WERI-Rb-1 (cell line): ENCODE data around the gene NISCH.

ENCODE experiments used
- DNase-seq: peaks from one replicate; pipeline ENCODE4 v3.0.0-alpha.2; 2020
- H3K27ac ChIP-seq: fragments of 250-450 bp; sonication (Bioruptor Pico); 2 replicates; pipeline ENCODE4 v1.5.1; 2020; ENCODE audit warnings: mild to moderate bottlenecking, moderate library complexity
- H3K27me3 ChIP-seq: fragments of 250-450 bp; sonication (Bioruptor Pico); 2 replicates; pipeline ENCODE4 v1.5.1; 2021; ENCODE audit warnings: mild to moderate bottlenecking, low read depth, moderate library complexity; ENCODE audit not compliant: insufficient read depth, severe bottlenecking
- H3K36me3 ChIP-seq: fragments of 250-450 bp; sonication (Bioruptor Pico); 2 replicates; pipeline ENCODE4 v1.5.1; 2020; ENCODE audit warnings: mild to moderate bottlenecking, moderate library complexity
- H3K4me3 ChIP-seq: 2 replicates; pipeline ENCODE4 v1.5.1; 2011; ENCODE audit warnings: low read depth, mild to moderate bottlenecking, control low read depth, low read length
- H3K9me3 ChIP-seq: fragments of 250-450 bp; sonication (Bioruptor Pico); 2 replicates; pipeline ENCODE4 v1.5.1; 2021; ENCODE audit warnings: mild to moderate bottlenecking, moderate library complexity; ENCODE audit not compliant: severe bottlenecking
- TF ChIP-seq, protein P1 (sequence below): IDR thresholded peaks from 2 replicates; pipeline ENCODE4 v1.5.1; 2011; ENCODE audit warnings: low read depth, mild to moderate bottlenecking, control low read depth, inconsistent platforms, low read length

Gene NISCH

DNA sequence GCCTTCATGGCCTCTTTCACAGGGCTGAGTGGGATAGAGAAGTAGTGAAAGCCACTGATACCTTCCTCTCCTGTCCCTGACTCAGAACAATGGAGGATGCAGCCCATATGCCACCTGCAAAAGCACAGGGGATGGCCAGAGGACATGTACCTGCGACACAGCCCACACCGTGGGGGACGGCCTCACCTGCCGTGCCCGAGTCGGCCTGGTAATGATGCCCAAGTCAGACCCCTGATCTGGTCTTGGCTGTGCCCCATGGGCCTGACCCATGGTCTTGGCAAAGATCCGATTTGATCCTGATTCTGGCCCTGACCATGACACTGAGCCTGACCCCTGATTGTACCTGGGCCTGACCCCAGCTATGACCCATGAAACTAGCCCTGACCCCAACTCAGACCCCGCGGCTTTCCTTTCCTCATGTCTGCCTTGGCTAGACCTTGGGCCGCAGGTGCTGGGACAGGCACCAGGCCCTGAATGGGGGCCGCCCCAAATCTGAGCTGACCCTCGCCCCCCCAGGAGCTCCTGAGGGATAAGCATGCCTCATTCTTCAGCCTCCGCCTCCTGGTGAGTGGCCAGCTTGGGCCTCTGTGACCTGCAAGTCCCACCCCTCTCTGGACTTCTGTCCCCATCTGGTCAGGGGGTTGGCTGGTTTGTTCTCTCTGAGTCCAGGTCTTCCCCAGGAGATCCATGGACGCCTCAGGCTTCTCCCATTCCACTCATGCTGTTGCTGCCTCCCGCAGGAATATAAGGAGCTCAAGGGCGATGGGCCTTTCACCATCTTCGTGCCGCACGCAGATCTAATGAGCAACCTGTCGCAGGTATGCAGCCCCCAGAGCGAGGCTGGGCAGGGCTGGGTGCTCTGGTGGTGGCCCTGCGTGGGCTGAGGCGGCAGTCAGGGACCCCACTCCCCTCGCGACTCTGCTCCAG lies 62.7 kb downstream of the NISCH start:
- TF ChIP-seq, protein P1, sequence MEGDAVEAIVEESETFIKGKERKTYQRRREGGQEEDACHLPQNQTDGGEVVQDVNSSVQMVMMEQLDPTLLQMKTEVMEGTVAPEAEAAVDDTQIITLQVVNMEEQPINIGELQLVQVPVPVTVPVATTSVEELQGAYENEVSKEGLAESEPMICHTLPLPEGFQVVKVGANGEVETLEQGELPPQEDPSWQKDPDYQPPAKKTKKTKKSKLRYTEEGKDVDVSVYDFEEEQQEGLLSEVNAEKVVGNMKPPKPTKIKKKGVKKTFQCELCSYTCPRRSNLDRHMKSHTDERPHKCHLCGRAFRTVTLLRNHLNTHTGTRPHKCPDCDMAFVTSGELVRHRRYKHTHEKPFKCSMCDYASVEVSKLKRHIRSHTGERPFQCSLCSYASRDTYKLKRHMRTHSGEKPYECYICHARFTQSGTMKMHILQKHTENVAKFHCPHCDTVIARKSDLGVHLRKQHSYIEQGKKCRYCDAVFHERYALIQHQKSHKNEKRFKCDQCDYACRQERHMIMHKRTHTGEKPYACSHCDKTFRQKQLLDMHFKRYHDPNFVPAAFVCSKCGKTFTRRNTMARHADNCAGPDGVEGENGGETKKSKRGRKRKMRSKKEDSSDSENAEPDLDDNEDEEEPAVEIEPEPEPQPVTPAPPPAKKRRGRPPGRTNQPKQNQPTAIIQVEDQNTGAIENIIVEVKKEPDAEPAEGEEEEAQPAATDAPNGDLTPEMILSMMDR: no peak
- Histone ChIP-seq H3K4me3 (no peak overlapping the region), H3K36me3 (0 out of 2 replicates have a peak, but pooled peaks cover 5% of the 10 kb centered on the region), H3K27ac (no peak overlapping the region), H3K9me3 (no peaks in the 10 kb centered on the region), H3K27me3 (no peaks in the 10 kb centered on the region)
- DNase-seq: no peak

DNA sequence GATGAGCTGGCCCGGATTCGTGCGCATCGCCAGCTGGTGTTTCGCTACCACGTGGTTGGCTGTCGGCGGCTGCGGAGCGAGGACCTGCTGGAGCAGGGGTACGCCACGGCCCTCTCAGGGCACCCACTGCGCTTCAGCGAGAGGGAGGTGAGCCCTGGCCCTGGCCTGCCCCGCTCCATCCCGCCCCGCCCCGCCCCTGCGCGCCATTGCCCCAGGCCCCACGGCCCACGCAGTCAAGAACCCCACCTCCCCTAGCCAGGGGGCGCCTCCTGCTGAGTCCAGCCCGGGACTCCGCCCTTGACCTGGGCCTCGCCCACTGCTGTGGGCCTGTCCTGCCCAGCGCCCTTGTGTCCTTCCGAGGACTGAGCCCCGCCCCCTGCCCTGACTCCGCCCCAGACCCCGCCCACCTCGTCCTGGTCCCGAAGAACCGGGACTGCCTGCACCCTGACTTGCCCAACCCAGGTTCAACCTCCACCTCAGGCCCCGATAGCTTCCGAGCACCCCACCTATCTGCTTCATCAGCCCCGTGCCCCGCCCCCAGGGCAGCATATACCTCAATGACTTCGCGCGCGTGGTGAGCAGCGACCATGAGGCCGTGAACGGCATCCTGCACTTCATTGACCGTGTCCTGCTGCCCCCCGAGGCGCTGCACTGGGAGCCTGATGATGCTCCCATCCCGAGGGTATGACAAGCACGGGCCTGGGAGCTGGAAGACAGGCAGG lies 63.5 kb downstream of the NISCH start:
- Histone ChIP-seq H3K36me3 (peaks cover 13% of the 10 kb centered on the region), H3K27ac (no peak overlapping the region), H3K27me3 (no peaks in the 10 kb centered on the region), H3K4me3 (no peak overlapping the region), H3K9me3 (no peaks in the 10 kb centered on the region)
- TF ChIP-seq, protein P1: no peak
- DNase-seq: no peak

DNA sequence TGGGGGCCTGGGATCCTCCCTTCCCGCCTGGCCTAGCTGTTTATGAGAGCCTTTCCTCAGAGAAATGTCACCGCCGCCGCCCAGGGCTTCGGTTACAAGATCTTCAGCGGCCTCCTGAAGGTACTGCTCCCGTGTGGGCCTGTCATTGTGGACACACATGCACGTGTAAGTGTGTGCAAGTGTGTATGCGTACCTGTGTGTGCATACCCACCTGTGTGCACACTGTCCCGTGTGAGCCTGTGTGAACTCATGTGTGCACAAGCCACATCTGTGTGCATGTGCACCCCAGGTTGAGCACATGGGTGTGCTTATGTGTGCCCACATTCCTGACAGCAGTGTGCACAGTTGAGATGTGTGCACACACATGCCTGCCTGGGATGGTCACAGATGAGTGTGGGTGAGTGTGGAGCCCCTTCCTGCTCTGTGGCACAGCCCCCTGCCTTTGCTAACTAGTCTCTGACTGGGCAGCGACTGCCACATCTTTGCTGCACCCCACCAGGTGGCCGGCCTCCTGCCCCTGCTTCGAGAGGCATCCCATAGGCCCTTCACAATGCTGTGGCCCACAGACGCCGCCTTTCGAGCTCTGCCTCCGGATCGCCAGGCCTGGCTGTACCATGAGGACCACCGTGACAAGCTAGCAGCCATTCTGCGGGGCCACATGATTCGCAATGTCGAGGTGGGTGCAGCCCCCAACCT lies 64.2 kb downstream of the NISCH start:
- TF ChIP-seq, protein P1: no peak
- DNase-seq: no peak
- H3K9me3 ChIP-seq: no peaks in the 10 kb centered on the region
- no peaks in the 10 kb centered on the region for H3K27me3 ChIP-seq
- peaks cover 20% of the 10 kb centered on the region for H3K36me3 ChIP-seq
- no peak overlapping the region for H3K27ac ChIP-seq
- H3K4me3 ChIP-seq: no peak overlapping the region

DNA sequence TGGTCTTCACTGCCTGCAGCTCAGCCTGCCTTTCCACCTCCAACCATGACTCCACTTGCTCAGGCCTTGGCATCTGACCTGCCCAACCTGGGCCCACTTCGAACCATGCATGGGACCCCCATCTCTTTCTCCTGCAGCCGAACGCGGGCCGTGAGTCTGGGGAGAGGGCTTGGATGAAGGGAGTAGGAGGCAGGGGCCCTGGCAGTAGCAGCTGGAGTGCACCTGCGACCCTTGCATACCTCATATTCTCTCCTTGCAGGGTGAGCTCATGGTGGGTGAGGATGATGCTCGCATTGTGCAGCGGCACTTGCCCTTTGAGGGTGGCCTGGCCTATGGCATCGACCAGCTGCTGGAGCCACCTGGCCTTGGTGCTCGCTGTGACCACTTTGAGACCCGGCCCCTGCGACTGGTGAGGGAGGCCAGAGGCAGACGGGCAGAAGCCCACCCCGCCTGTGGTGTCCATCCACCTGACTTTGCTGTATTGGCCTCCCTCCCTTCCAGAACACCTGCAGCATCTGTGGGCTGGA lies 64.8 kb downstream of the NISCH start:
- no peak for DNase-seq
- Histone ChIP-seq H3K9me3 (no peaks in the 10 kb centered on the region), H3K27ac (no peak overlapping the region), H3K4me3 (no peak overlapping the region), H3K36me3 (peaks cover 24% of the 10 kb centered on the region), H3K27me3 (no peaks in the 10 kb centered on the region)
- TF ChIP-seq, protein P1: no peak

DNA sequence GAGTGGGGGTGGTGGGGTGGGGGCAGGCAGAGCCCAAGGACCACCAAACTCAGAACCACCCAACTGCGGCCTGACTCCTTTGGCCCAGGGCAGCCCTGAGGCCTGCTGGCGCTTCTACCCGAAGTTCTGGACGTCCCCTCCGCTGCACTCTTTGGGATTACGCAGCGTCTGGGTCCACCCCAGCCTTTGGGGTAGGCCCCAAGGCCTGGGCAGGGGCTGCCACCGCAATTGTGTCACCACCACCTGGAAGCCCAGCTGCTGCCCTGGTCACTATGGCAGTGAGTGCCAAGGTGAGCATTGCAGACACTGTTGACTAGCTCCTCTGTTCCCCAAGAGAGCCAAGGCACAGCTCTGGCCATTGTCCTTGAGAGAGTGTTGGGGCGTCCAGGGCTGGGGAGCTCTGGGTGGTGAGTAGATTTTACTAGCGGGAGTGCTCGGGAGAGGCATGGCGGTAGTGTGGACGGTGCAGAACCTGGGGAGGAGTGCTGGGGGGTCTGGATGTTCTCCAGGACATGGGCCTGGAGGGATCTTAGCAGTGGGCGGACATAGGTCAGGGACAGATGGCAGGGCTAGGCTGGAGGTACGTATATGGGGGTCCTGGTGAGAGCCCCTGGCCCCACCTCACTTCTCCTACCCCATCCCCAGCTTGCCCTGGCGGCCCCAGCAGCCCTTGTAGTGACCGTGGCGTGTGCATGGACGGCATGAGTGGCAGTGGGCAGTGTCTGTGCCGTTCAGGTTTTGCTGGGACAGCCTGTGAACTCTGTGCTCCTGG lies 65.5 kb downstream of the NISCH start:
- H3K27me3 ChIP-seq: no peaks in the 10 kb centered on the region
- peaks cover 31% of the 10 kb centered on the region for H3K36me3 ChIP-seq
- H3K9me3 ChIP-seq: no peaks in the 10 kb centered on the region
- no peak for DNase-seq
- TF ChIP-seq, protein P1: no peak
- H3K27ac ChIP-seq: no peak overlapping the region
- H3K4me3 ChIP-seq: no peak overlapping the region
